Activated naive CD4-positive, alpha-beta T cell treated with anti-CD3 and anti-CD28 coated beads for 36 hours (primary cell): ENCODE results near the gene ATP9B. TPM values are rescaled to one million over a fixed set of nuclear protein-coding genes. Genes with fewer than 3 reads are reported as not detected.
A peak's percentile ranks its signal among the peaks of the same experiment; 100 is the strongest.

Experiments used
- CTCF ChIA-PET: fragments of 350-600 bp; sonication (Branson Sonifier 250); formaldehyde crosslinking; loops from one replicate; lab custom pipeline; 2021; ENCODE audit warnings: antibody characterized with exemption; lab: Charles Lee
- DNase-seq: peaks from one replicate; pipeline ENCODE4 v3.0.0-alpha.2; 2020
- H3K27ac Mint-ChIP-seq: one replicate; pipeline ENCODE4 v1.8.0; 2021; ENCODE audit warnings: mild to moderate bottlenecking, mixed read lengths
- H3K27me3 Mint-ChIP-seq: one replicate; pipeline ENCODE4 v1.8.0; 2021; ENCODE audit warnings: low read depth, mixed read lengths
- H3K36me3 Mint-ChIP-seq: one replicate; pipeline ENCODE4 v1.8.0; 2021; ENCODE audit warnings: low read depth, mixed read lengths
- H3K4me1 Mint-ChIP-seq: one replicate; pipeline ENCODE4 v1.8.0; 2021; ENCODE audit warnings: low read depth, mixed read lengths
- H3K4me3 Mint-ChIP-seq: one replicate; pipeline ENCODE4 v1.8.0; 2021; ENCODE audit warnings: mild to moderate bottlenecking, moderate library complexity, mixed read lengths
- H3K9me3 Mint-ChIP-seq: one replicate; pipeline ENCODE4 v1.8.0; 2021; ENCODE audit warnings: mixed read lengths
- intact Hi-C: fragments of 100-400 bp; cut with micrococcal nuclease; formaldehyde crosslinking; loops from one replicate; pipeline ENCODE4 v1.15.1; 2023
- total RNA-seq, 2 experiments: library from RNA; stranded (reverse); gene quantifications; one replicate each; pipeline ENCODE4 v1.2.3, GENCODE V29; 2021

ATP9B gene
- total RNA-seq = 10 to 100 TPM; 18.6 to 19.1 TPM

- Mint-ChIP-seq H3K4me1 (peaks cover 33% of the 10 kb centered on the region), H3K36me3 (peaks cover 36% of the 10 kb centered on the region), H3K27me3 (peaks cover 3% of the 10 kb centered on the region), H3K4me3 (peak within 1 kb of the TSS; percentile 91), H3K27ac (peak within 1 kb of the TSS; percentile 97), H3K9me3 (peaks cover 27% of the 10 kb centered on the region)
- peak; percentile 98 for DNase-seq
- CTCF ChIA-PET = no interaction called here
- intact Hi-C loops = loop anchor here (1.0 to 10.0 kb wide), 8 partner anchors 133 to 1036 kb away; partner anchors contain the start of genes ADNP2, CTDP1, NFATC1 and RBFA
Measured at GRCh38 chr18:79068937-79069716, at the start of gene ATP9B. ATP9B (plus strand) TSS chr18:79069394; CDS start chr18:79069411, 17 bp downstream.

- no peaks in the 10 kb centered on the region for H3K4me1 Mint-ChIP-seq
- H3K36me3 Mint-ChIP-seq = no peaks in the 10 kb centered on the region
- H3K9me3 Mint-ChIP-seq = peaks cover 3% of the 10 kb centered on the region
- CTCF ChIA-PET = interaction anchor here (0.6 kb wide), 1 partner anchor 153 kb away, joined by 5 read pairs; no protein-coding TSS in a partner anchor
- no peak for DNase-seq
- H3K27ac Mint-ChIP-seq = no peak overlapping the region
- intact Hi-C loops = no loop called here
- peaks cover 17% of the 10 kb centered on the region for H3K27me3 Mint-ChIP-seq
- no peak overlapping the region for H3K4me3 Mint-ChIP-seq
Measured at GRCh38 chr18:79019881-79020280, 49.3 kb upstream of the ATP9B start.

- intact Hi-C loops = no loop called here
- Mint-ChIP-seq H3K9me3 (peaks cover 4% of the 10 kb centered on the region), H3K27ac (no peak overlapping the region), H3K36me3 (no peaks in the 10 kb centered on the region), H3K27me3 (peaks cover 15% of the 10 kb centered on the region), H3K4me3 (no peak overlapping the region), H3K4me1 (no peaks in the 10 kb centered on the region)
- CTCF ChIA-PET = no interaction called here
- no peak for DNase-seq
Measured at GRCh38 chr18:79022603-79023002, 46.6 kb upstream of the ATP9B start.

GRCh38 chr18:79026491-79026890, 42.7 kb upstream of the ATP9B start:
- H3K36me3 Mint-ChIP-seq = peaks cover 1% of the 10 kb centered on the region
- H3K9me3 Mint-ChIP-seq = peaks cover 12% of the 10 kb centered on the region
- CTCF ChIA-PET = no interaction called here
- H3K4me3 Mint-ChIP-seq = no peak overlapping the region
- no peaks in the 10 kb centered on the region for H3K4me1 Mint-ChIP-seq
- intact Hi-C loops = no loop called here
- no peak for DNase-seq
- H3K27ac Mint-ChIP-seq = no peak overlapping the region
- H3K27me3 Mint-ChIP-seq = peaks cover 5% of the 10 kb centered on the region

GRCh38 chr18:79030680-79031079, 38.5 kb upstream of the ATP9B start:
- H3K9me3 Mint-ChIP-seq = peaks cover 8% of the 10 kb centered on the region
- peaks cover 5% of the 10 kb centered on the region for H3K27me3 Mint-ChIP-seq
- DNase-seq = no peak
- no peak overlapping the region for H3K4me3 Mint-ChIP-seq
- no peak overlapping the region for H3K27ac Mint-ChIP-seq
- H3K36me3 Mint-ChIP-seq = peaks cover 1% of the 10 kb centered on the region
- intact Hi-C loops = no loop called here
- H3K4me1 Mint-ChIP-seq = no peaks in the 10 kb centered on the region
- CTCF ChIA-PET = no interaction called here

- no peaks in the 10 kb centered on the region for H3K9me3 Mint-ChIP-seq
- H3K4me3 Mint-ChIP-seq = no peak overlapping the region
- no peaks in the 10 kb centered on the region for H3K4me1 Mint-ChIP-seq
- intact Hi-C loops = no loop called here
- peaks cover 6% of the 10 kb centered on the region for H3K27me3 Mint-ChIP-seq
- no peak overlapping the region for H3K27ac Mint-ChIP-seq
- DNase-seq = no peak
- no peaks in the 10 kb centered on the region for H3K36me3 Mint-ChIP-seq
- CTCF ChIA-PET = no interaction called here
Measured at GRCh38 chr18:79042276-79042675, 26.9 kb upstream of the ATP9B start.

- Mint-ChIP-seq H3K27ac (no peak overlapping the region), H3K36me3 (no peaks in the 10 kb centered on the region), H3K4me1 (no peaks in the 10 kb centered on the region), H3K27me3 (peaks cover 6% of the 10 kb centered on the region), H3K4me3 (no peak overlapping the region), H3K9me3 (no peaks in the 10 kb centered on the region)
- intact Hi-C loops = no loop called here
- no peak for DNase-seq
- CTCF ChIA-PET = no interaction called here
Measured at GRCh38 chr18:79043288-79043687, 25.9 kb upstream of the ATP9B start.

- peaks cover 3% of the 10 kb centered on the region for H3K27me3 Mint-ChIP-seq
- CTCF ChIA-PET = no interaction called here
- no peaks in the 10 kb centered on the region for H3K9me3 Mint-ChIP-seq
- H3K27ac Mint-ChIP-seq = no peak overlapping the region
- H3K4me3 Mint-ChIP-seq = no peak overlapping the region
- no peaks in the 10 kb centered on the region for H3K36me3 Mint-ChIP-seq
- H3K4me1 Mint-ChIP-seq = no peaks in the 10 kb centered on the region
- intact Hi-C loops = no loop called here
- no peak for DNase-seq
Measured at GRCh38 chr18:79046522-79046921, 22.7 kb upstream of the ATP9B start.

GRCh38 chr18:79047556-79048244, 21.5 kb upstream of the ATP9B start:
- no peaks in the 10 kb centered on the region for H3K36me3 Mint-ChIP-seq
- H3K9me3 Mint-ChIP-seq = no peaks in the 10 kb centered on the region

GRCh38 chr18:79048245-79048632, 21.0 kb upstream of the ATP9B start:
- H3K36me3 Mint-ChIP-seq = no peaks in the 10 kb centered on the region
- no peak overlapping the region for H3K4me3 Mint-ChIP-seq
- no peaks in the 10 kb centered on the region for H3K9me3 Mint-ChIP-seq
- CTCF ChIA-PET = no interaction called here
- no peak for DNase-seq
- H3K27me3 Mint-ChIP-seq = no peaks in the 10 kb centered on the region
- H3K27ac Mint-ChIP-seq = no peak overlapping the region
- H3K4me1 Mint-ChIP-seq = no peaks in the 10 kb centered on the region
- intact Hi-C loops = no loop called here

More at GRCh38 chr18:79047556-79048244, 21.5 kb upstream of the ATP9B start:
- CTCF ChIA-PET = no interaction called here
- intact Hi-C loops = no loop called here
- H3K27ac Mint-ChIP-seq = no peak overlapping the region
- H3K4me3 Mint-ChIP-seq = no peak overlapping the region
- no peak for DNase-seq
- H3K4me1 Mint-ChIP-seq = no peaks in the 10 kb centered on the region
- H3K27me3 Mint-ChIP-seq = peaks cover 2% of the 10 kb centered on the region

GRCh38 chr18:79049506-79049905, 19.7 kb upstream of the ATP9B start:
- intact Hi-C loops = no loop called here
- H3K4me1 Mint-ChIP-seq = no peaks in the 10 kb centered on the region
- CTCF ChIA-PET = no interaction called here
- H3K27me3 Mint-ChIP-seq = no peaks in the 10 kb centered on the region
- H3K4me3 Mint-ChIP-seq = no peak overlapping the region
- DNase-seq = no peak
- H3K27ac Mint-ChIP-seq = no peak overlapping the region
- H3K9me3 Mint-ChIP-seq = no peaks in the 10 kb centered on the region
- H3K36me3 Mint-ChIP-seq = no peaks in the 10 kb centered on the region

- DNase-seq = no peak
Measured at GRCh38 chr18:79050005-79050404, 19.2 kb upstream of the ATP9B start.

More at GRCh38 chr18:79050005-79050404, 19.2 kb upstream of the ATP9B start:
- Mint-ChIP-seq H3K36me3 (no peaks in the 10 kb centered on the region), H3K4me1 (no peaks in the 10 kb centered on the region), H3K27me3 (no peaks in the 10 kb centered on the region), H3K9me3 (no peaks in the 10 kb centered on the region), H3K4me3 (no peak overlapping the region), H3K27ac (no peak overlapping the region)
- CTCF ChIA-PET = no interaction called here
- intact Hi-C loops = no loop called here
